CD4-positive, alpha-beta T cell treated with Interferon alpha-2 for 1 hour (primary cell): Measurements from ENCODE around the gene TMOD4.

Source experiments
- DNase-seq, 2 donors: peaks; one replicate each; pipeline ENCODE4 v3.0.0-alpha.2; 2020 to 2022

TMOD4 gene

GRCh38 chr1:151142411-151143056, 33.2 kb downstream of the TMOD4 start:
- no peak for DNase-seq

- no peak for DNase-seq
Measured at GRCh38 chr1:151137789-151138188, 38.0 kb downstream of the TMOD4 start.

GRCh38 chr1:151135433-151136385, 40.1 kb downstream of the TMOD4 start:
- no peak for DNase-seq

- no peak for DNase-seq
Measured at GRCh38 chr1:151134991-151135390, 40.8 kb downstream of the TMOD4 start.

GRCh38 chr1:151134396-151134795, 41.4 kb downstream of the TMOD4 start:
- DNase-seq: no peak

- DNase-seq: no peak
Measured at GRCh38 chr1:151133018-151133806, 42.6 kb downstream of the TMOD4 start.

GRCh38 chr1:151132335-151133017, 43.3 kb downstream of the TMOD4 start:
- no peak for DNase-seq

- no peak for DNase-seq
Measured at GRCh38 chr1:151131701-151132334, 44.0 kb downstream of the TMOD4 start.

GRCh38 chr1:151130987-151131586, 44.7 kb downstream of the TMOD4 start:
- DNase-seq: peak; percentile 81 to 85

- DNase-seq: no peak
Measured at GRCh38 chr1:151128800-151129199, 47.0 kb downstream of the TMOD4 start.

- DNase-seq: no peak
Measured at GRCh38 chr1:151124763-151125403, 50.9 kb downstream of the TMOD4 start.
